Endothelial cell of umbilical vein (primary cell): ENCODE data around the gene TMOD2. TPM values are rescaled to one million over a fixed set of nuclear protein-coding genes. Genes with fewer than 3 reads are reported as not detected.

Experiments
- BruUV-seq: library from RNA; stranded (reverse); fragments of 400-500 nt; replicated peaks from 2 replicates; lab custom pipeline; 2021; lab: Mats Ljungman, UMichigan
- CTCF ChIA-PET: fragments of 300-600, 350-600 bp; sonication (Branson Sonifier 250); formaldehyde crosslinking; loops from one replicate; lab custom pipeline; 2021; ENCODE audit warnings: antibody characterized with exemption, inconsistent platforms; lab: Charles Lee
- POLR2A ChIA-PET: fragments of 300-600, 350-600 bp; sonication (Branson Sonifier 250); formaldehyde crosslinking; loops from one replicate; lab custom pipeline; 2021; ENCODE audit warnings: antibody characterized with exemption, inconsistent platforms; lab: Charles Lee
- DNase-seq: peaks from one replicate; pipeline ENCODE4 v3.0.0-alpha.2; 2011; ENCODE audit warnings: low read depth, low spot score
- FAIRE-seq: peaks from 2 replicates; lab custom pipeline; 2011; peaks lifted over from hg19 to GRCh38; lab: Jason Lieb, UNC
- H2AFZ ChIP-seq: 2 replicates; pipeline ENCODE4 v1.6.0; 2012; ENCODE audit warnings: low read depth, low read length, control low read depth, inconsistent platforms
- H3K27ac ChIP-seq: 2 replicates; pipeline ENCODE4 v1.5.1; 2011; ENCODE audit warnings: low read depth, mild to moderate bottlenecking, control low read depth, low read length, moderate library complexity; ENCODE audit not compliant: insufficient read depth
- H3K27me3 ChIP-seq, 2 experiments: 2 replicates each; pipeline versions ENCODE4 v1.6.0 to v1.6.1; 2011; ENCODE audit warnings: low read length in 2 of 2, mixed read lengths in 1 of 2; ENCODE audit not compliant: control insufficient read depth in 2 of 2, insufficient read depth in 2 of 2
- H3K36me3 ChIP-seq, 2 experiments: 2 replicates in 1 of 2; 3 replicates in 1 of 2; pipeline ENCODE4 v1.5.1; 2011; ENCODE audit warnings: low read length in 2 of 2, mild to moderate bottlenecking in 1 of 2, moderate library complexity in 1 of 2; ENCODE audit not compliant: control insufficient read depth in 2 of 2, insufficient read depth in 2 of 2; ENCODE audit errors: extremely low read depth in 1 of 2
- H3K4me1 ChIP-seq: 3 replicates; pipeline ENCODE4 v1.5.1; 2011; ENCODE audit warnings: mild to moderate bottlenecking, low read length; ENCODE audit not compliant: control insufficient read depth, insufficient read depth; ENCODE audit errors: extremely low read depth
- H3K4me2 ChIP-seq: 2 replicates; pipeline ENCODE4 v1.6.1; 2011; ENCODE audit warnings: low read length, control low read depth, mixed read lengths; ENCODE audit not compliant: insufficient read depth
- H3K4me3 ChIP-seq, 3 experiments: fragments of 200-600 bp in 1 of 3; sonication (generic), shearing (Covaris generic) in 1 of 3; replicated peaks in 1 of 3; 2 replicates each; pipeline ENCODE4 v1.5.1; 2011 to 2016; ENCODE audit warnings: control low read depth in 3 of 3, low read length in 3 of 3, mild to moderate bottlenecking in 2 of 3, inconsistent platforms in 1 of 3, low read depth in 1 of 3, moderate library complexity in 1 of 3; ENCODE audit not compliant: insufficient read depth in 1 of 3
- H3K79me2 ChIP-seq: 2 replicates; pipeline ENCODE4 v1.6.0; 2012; ENCODE audit warnings: low read length, inconsistent platforms; ENCODE audit not compliant: control insufficient read depth, insufficient read depth
- H3K9ac ChIP-seq: replicated peaks from 2 replicates; pipeline ENCODE3; 2011; ENCODE audit warnings: low read length, control low read depth; ENCODE audit not compliant: insufficient read depth; ENCODE audit errors: extremely low read depth
- H3K9me1 ChIP-seq: replicated peaks from 3 replicates; pipeline ENCODE4 v1.6.0; 2011; ENCODE audit warnings: mild to moderate bottlenecking, low read length; ENCODE audit not compliant: control insufficient read depth, insufficient read depth; ENCODE audit errors: extremely low read depth
- H3K9me3 ChIP-seq: replicated peaks from 2 replicates; pipeline ENCODE4 v1.5.1; 2012; ENCODE audit warnings: low read length, inconsistent platforms; ENCODE audit not compliant: control insufficient read depth, insufficient read depth
- H4K20me1 ChIP-seq: replicated peaks from 2 replicates; pipeline ENCODE3; 2011; ENCODE audit warnings: mild to moderate bottlenecking, low read length; ENCODE audit not compliant: control insufficient read depth, insufficient read depth; ENCODE audit errors: extremely low read depth
- CTCF ChIP-seq, 2 donors: IDR thresholded peaks; 1 replicate in 1 of 2; 2 replicates in 1 of 2; pipeline ENCODE4 v1.5.1; 2011; ENCODE audit warnings: low read length in 2 of 2, mild to moderate bottlenecking in 2 of 2, moderate library complexity in 2 of 2, control low read depth in 1 of 2, inconsistent platforms in 1 of 2, low read depth in 1 of 2; ENCODE audit not compliant: insufficient read depth in 1 of 2; ENCODE audit errors: extremely low read depth in 1 of 2
- EZH2 ChIP-seq: IDR thresholded peaks from 2 replicates; pipeline ENCODE4 v1.6.1; 2012; ENCODE audit warnings: borderline replicate concordance, low read depth, mild to moderate bottlenecking, moderate library complexity, low read length, inconsistent platforms; ENCODE audit not compliant: severe bottlenecking
- FOS ChIP-seq: IDR thresholded peaks from 2 replicates; pipeline ENCODE4 v1.6.1; 2011; ENCODE audit warnings: mild to moderate bottlenecking, low read length, moderate library complexity, borderline replicate concordance; ENCODE audit not compliant: insufficient read depth
- JUN ChIP-seq: IDR thresholded peaks from 2 replicates; pipeline ENCODE4 v1.6.1; 2011; ENCODE audit warnings: borderline replicate concordance, low read depth; ENCODE audit not compliant: insufficient read length, insufficient read depth
- MYC ChIP-seq: IDR thresholded peaks from one replicate; pipeline ENCODE4 v1.6.1; 2011; ENCODE audit warnings: mild to moderate bottlenecking, low read depth, low read length
- POLR2A ChIP-seq: IDR thresholded peaks from 2 replicates; pipeline ENCODE4 v1.6.1; 2012; ENCODE audit warnings: low read depth, mild to moderate bottlenecking, control low read depth, low read length
- POLR2AphosphoS5 ChIP-seq: IDR thresholded peaks from 2 replicates; pipeline ENCODE4 v1.6.1; 2012; ENCODE audit warnings: low read depth, mild to moderate bottlenecking, control low read depth, low read length, moderate library complexity; ENCODE audit not compliant: insufficient read depth
- dilution Hi-C: fragments of 300-500 bp; cut with MboI; formaldehyde crosslinking; loops from one replicate; pipeline ENCODE4 v1.15.0; 2019; ENCODE audit warnings: low sequenced_read_pairs; ENCODE audit not compliant: extremely low pct_ligation_motif_present
- intact Hi-C: fragments of 100-400 bp; cut with micrococcal nuclease; formaldehyde crosslinking; loops from one replicate; pipeline ENCODE4 v1.10.0; 2022
- polyA plus RNA-seq, 4 experiments: library from polyadenylated mRNA; depleted of rRNA in 3 of 4; stranded (reverse) in 3 of 4; unstranded in 1 of 4; fragments of >200 nt; gene quantifications; 2 replicates each; pipeline versions ENCODE4 v1.2.1 to v1.2.3, GENCODE V29; 2011 to 2012; ENCODE audit warnings: missing spikeins in 1 of 4
- total RNA-seq: library from RNA; stranded (reverse); gene quantifications from 2 replicates; pipeline ENCODE4 v1.2.3, GENCODE V29; 2021

TMOD2 gene
- total and polyA plus RNA-seq, 2 donors (not counting 3 experiments of a cell fraction or from before 2014, with no cell fraction given) = 0.46 to 2.7 TPM

GRCh38 chr15:51731549-51732267, 19.7 kb upstream of the TMOD2 start:
- FAIRE-seq = peak; percentile 4
- no peak overlapping the region for H3K9ac ChIP-seq

More at GRCh38 chr15:51731549-51732267, 19.7 kb upstream of the TMOD2 start:
- no TSS peak for BruUV-seq
- H3K4me3 ChIP-seq = no peak overlapping the region
- peaks cover 2% of the 10 kb centered on the region for H3K4me1 ChIP-seq
- no peaks in the 10 kb centered on the region for H4K20me1 ChIP-seq
- no peaks in the 10 kb centered on the region for H3K36me3 ChIP-seq
- CTCF ChIA-PET = interaction anchor here (1.0 kb wide), 1 partner anchor 10 kb away, joined by 3 read pairs; no protein-coding TSS in a partner anchor
- POLR2A ChIA-PET = no interaction called here
- no peaks in the 10 kb centered on the region for H3K27me3 ChIP-seq
- dilution Hi-C loops = no loop called here
- DNase-seq = no peak
- intact Hi-C loops = no loop called here
- no peak overlapping the region for H3K4me2 ChIP-seq
- H3K27ac ChIP-seq = no peak overlapping the region
- no peak for TF ChIP-seq EZH2
- TF ChIP-seq POLR2AphosphoS5 = no peak
- no peak for TF ChIP-seq FOS
- TF ChIP-seq POLR2A = no peak
- TF ChIP-seq CTCF (IDR thresholded peaks at IDR 0.05; ENCODE audit: extremely low read depth in 1 of 2, insufficient read depth in 1 of 2, low read depth in 1 of 2, low read length in 2 of 2) = no peak
- TF ChIP-seq JUN = no peak
- TF ChIP-seq MYC = no peak
- no peaks in the 10 kb centered on the region for H3K79me2 ChIP-seq
- no peak overlapping the region for H2AFZ ChIP-seq
- no peaks in the 10 kb centered on the region for H3K9me3 ChIP-seq
- H3K9me1 ChIP-seq = no peaks in the 10 kb centered on the region
